SK-N-SH treated with all-trans-retinoic acid at 6 μM for 48 hours (cell line): ENCODE measurements around the gene COL23A1.

Experiments used
- ATAC-seq: fragments of 200-7000 bp; cut with Tn5 transposase; 3 replicates; pipeline ENCODE4 v1.9.1; 2020; ENCODE audit warnings: mild to moderate bottlenecking, moderate library complexity
- ARNTL ChIP-seq: fragments of 450-650 bp; formaldehyde crosslinking; IDR thresholded peaks from 2 replicates; pipeline ENCODE4 v1.5.0; 2020; ENCODE audit warnings: low read depth, mild to moderate bottlenecking, moderate library complexity, borderline replicate concordance
- BACH2 ChIP-seq: fragments of 250-450 bp; sonication (Bioruptor Pico); IDR thresholded peaks from 2 replicates; pipeline ENCODE4 v1.9.0; 2021; ENCODE audit warnings: mild to moderate bottlenecking, borderline replicate concordance
- CSDC2 ChIP-seq: fragments of 250-450 bp; sonication (Bioruptor Pico); IDR thresholded peaks from 2 replicates; pipeline ENCODE4 v1.5.0; 2020; ENCODE audit warnings: mild to moderate bottlenecking, moderate library complexity
- CSRNP3 ChIP-seq: fragments of 250-450 bp; sonication (Bioruptor Pico); IDR thresholded peaks from 2 replicates; pipeline ENCODE4 v1.5.1; 2021; ENCODE audit warnings: mild to moderate bottlenecking, moderate library complexity
- ESRRG ChIP-seq: fragments of 250-450 bp; sonication (Bioruptor Pico); IDR thresholded peaks from 2 replicates; pipeline ENCODE4 v1.6.1; 2021; ENCODE audit warnings: mild to moderate bottlenecking
- GLIS3 ChIP-seq: fragments of 250-450 bp; sonication (Bioruptor Pico); IDR thresholded peaks from 2 replicates; pipeline ENCODE4 v1.5.0; 2020; ENCODE audit warnings: mild to moderate bottlenecking, moderate library complexity
- ISL1 ChIP-seq: fragments of 250-450 bp; sonication (Bioruptor Pico); IDR thresholded peaks from 2 replicates; pipeline ENCODE4 v2.1.2; 2022; ENCODE audit warnings: mild to moderate bottlenecking, moderate library complexity
- OSR1 ChIP-seq: fragments of 250-450 bp; sonication (Bioruptor Pico); IDR thresholded peaks from 2 replicates; pipeline ENCODE4 v1.8.0; 2022; ENCODE audit warnings: moderate library complexity, mild to moderate bottlenecking, inconsistent platforms
- PATZ1 ChIP-seq: fragments of 250-450 bp; sonication (Bioruptor Pico); IDR thresholded peaks from 2 replicates; pipeline ENCODE4 v1.8.0; 2020; ENCODE audit warnings: mild to moderate bottlenecking, moderate library complexity, borderline replicate concordance
- POU6F1 ChIP-seq: fragments of 250-450 bp; sonication (Bioruptor Pico); IDR thresholded peaks from 2 replicates; pipeline ENCODE4 v1.8.0; 2021; ENCODE audit warnings: low read depth, mild to moderate bottlenecking, moderate library complexity, borderline replicate concordance
- PPARA ChIP-seq: fragments of 250-450 bp; sonication (Bioruptor Pico); IDR thresholded peaks from 2 replicates; pipeline ENCODE4 v1.5.0; 2020; ENCODE audit warnings: mild to moderate bottlenecking, borderline replicate concordance
- RARB ChIP-seq: fragments of 250-450 bp; sonication (Bioruptor Pico); IDR thresholded peaks from 2 replicates; pipeline ENCODE4 v1.8.0; 2021; ENCODE audit warnings: mild to moderate bottlenecking, moderate library complexity
- SNAI2 ChIP-seq: fragments of 250-450 bp; sonication (Bioruptor Pico); IDR thresholded peaks from 2 replicates; pipeline ENCODE4 v1.5.0; 2020; ENCODE audit warnings: mild to moderate bottlenecking, moderate library complexity
- TCF4 ChIP-seq: fragments of 250-450 bp; sonication (Bioruptor Pico); IDR thresholded peaks from 2 replicates; pipeline ENCODE4 v1.8.0; 2021; ENCODE audit warnings: mild to moderate bottlenecking, moderate library complexity, borderline replicate concordance
- TOX ChIP-seq: fragments of 250-450 bp; sonication (Bioruptor Pico); IDR thresholded peaks from 2 replicates; pipeline ENCODE4 v1.8.0; 2021; ENCODE audit warnings: mild to moderate bottlenecking, moderate library complexity, borderline replicate concordance
- TSHZ2 ChIP-seq: fragments of 250-450 bp; sonication (Bioruptor Pico); IDR thresholded peaks from 2 replicates; pipeline ENCODE4 v1.5.0; 2020; ENCODE audit warnings: mild to moderate bottlenecking, moderate library complexity
- ZC3H10 ChIP-seq: fragments of 250-450 bp; sonication (Bioruptor Pico); IDR thresholded peaks from 2 replicates; pipeline ENCODE4 v1.5.1; 2021; ENCODE audit warnings: mild to moderate bottlenecking, moderate library complexity
- ZFP3 ChIP-seq: fragments of 250-450 bp; sonication (Bioruptor Pico); IDR thresholded peaks from 2 replicates; pipeline ENCODE4 v1.5.0; 2020; ENCODE audit warnings: mild to moderate bottlenecking, moderate library complexity
- ZFP30 ChIP-seq: fragments of 450-650 bp; formaldehyde crosslinking; IDR thresholded peaks from 2 replicates; pipeline ENCODE4 v1.5.0; 2022; ENCODE audit warnings: mild to moderate bottlenecking, moderate library complexity
- ZNF565 ChIP-seq: fragments of 450-650 bp; formaldehyde crosslinking; conservative IDR thresholded peaks from 2 replicates; pipeline ENCODE4 v1.5.0; 2020; ENCODE audit warnings: low read depth, mild to moderate bottlenecking, moderate library complexity
- ZNF70 ChIP-seq: fragments of 450-650 bp; formaldehyde crosslinking; IDR thresholded peaks from 2 replicates; pipeline ENCODE4 v1.5.0; 2020; ENCODE audit warnings: mild to moderate bottlenecking, moderate library complexity
- ZNF8 ChIP-seq: fragments of 450-650 bp; formaldehyde crosslinking; IDR thresholded peaks from 2 replicates; pipeline ENCODE4 v1.5.0; 2020; ENCODE audit warnings: mild to moderate bottlenecking, moderate library complexity

The COL23A1 gene

GRCh38 chr5:178250263-178250662, 339.9 kb downstream of the COL23A1 start:
- no peak for TF ChIP-seq ZNF8 (CRISPR knock-in tag)
- no peak for TF ChIP-seq ARNTL (CRISPR knock-in tag)
- no peak for TF ChIP-seq TCF4 (CRISPR knock-in tag)
- TF ChIP-seq ZC3H10 = no peak
- no peak for TF ChIP-seq TOX (CRISPR knock-in tag)
- TF ChIP-seq ZFP30 (CRISPR knock-in tag) = no peak
- no peak for TF ChIP-seq SNAI2
- TF ChIP-seq OSR1 (CRISPR knock-in tag) = no peak
- TF ChIP-seq ZNF70 (CRISPR knock-in tag) = no peak
- no peak for TF ChIP-seq CSRNP3
- no peak for TF ChIP-seq POU6F1 (CRISPR knock-in tag)
- TF ChIP-seq BACH2 (CRISPR knock-in tag) = no peak

DNA sequence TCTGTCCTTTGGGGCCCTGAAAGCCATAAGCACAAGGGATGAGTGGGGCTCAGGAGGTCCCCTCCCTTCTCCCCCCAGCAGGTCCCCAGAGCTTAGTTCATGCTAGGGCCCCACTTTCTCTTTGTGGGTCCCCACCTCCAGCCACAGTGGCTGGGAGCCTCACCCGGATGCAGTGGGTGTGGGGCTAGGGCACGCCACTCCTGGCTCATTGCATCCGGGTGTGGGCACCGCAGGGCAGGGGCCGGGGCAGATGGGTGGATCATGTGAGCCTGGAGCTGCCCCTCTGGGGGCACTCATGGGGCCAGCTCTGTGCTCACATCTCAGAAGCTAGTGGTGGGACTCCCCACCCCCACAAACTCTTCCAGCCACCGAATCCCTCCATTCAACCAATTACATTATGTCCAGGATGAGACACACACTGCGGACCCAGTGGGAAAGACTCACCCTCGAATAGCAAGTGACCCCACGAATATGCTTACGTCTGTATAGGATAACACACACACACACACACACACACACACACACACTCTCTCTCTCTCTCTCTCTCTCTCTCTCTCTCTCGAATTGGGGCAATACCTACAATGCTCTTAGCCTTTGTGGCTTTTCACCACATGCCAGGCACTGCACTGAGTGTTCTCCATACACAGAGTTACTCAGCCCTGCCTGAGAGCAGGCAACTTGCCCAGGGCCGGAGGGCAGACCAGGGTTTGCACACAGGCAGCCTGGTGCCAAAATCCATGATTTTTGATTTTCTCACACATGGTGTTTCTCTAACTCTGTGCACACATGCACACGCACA, 340.8 kb downstream of the COL23A1 start:
- no peak for TF ChIP-seq ZNF8 (CRISPR knock-in tag)
- TF ChIP-seq SNAI2 = no peak
- no peak for TF ChIP-seq GLIS3 (CRISPR knock-in tag)
- no peak for TF ChIP-seq ISL1 (CRISPR knock-in tag)
- TF ChIP-seq PATZ1 (CRISPR knock-in tag) = no peak
- no peak for TF ChIP-seq ARNTL (CRISPR knock-in tag)
- no peak for TF ChIP-seq ZFP3 (CRISPR knock-in tag)
- no peak for TF ChIP-seq CSRNP3
- no peak for TF ChIP-seq CSDC2 (CRISPR knock-in tag)
- TF ChIP-seq ESRRG (CRISPR knock-in tag) = no peak
- TF ChIP-seq ZC3H10 = no peak
- no peak for TF ChIP-seq BACH2 (CRISPR knock-in tag)
- TF ChIP-seq TCF4 (CRISPR knock-in tag) = no peak
- TF ChIP-seq TSHZ2 = no peak
- TF ChIP-seq ZFP30 (CRISPR knock-in tag) = no peak
- no peak for ATAC-seq

More at GRCh38 chr5:178250263-178250662, 339.9 kb downstream of the COL23A1 start:
- no peak for ATAC-seq

DNA sequence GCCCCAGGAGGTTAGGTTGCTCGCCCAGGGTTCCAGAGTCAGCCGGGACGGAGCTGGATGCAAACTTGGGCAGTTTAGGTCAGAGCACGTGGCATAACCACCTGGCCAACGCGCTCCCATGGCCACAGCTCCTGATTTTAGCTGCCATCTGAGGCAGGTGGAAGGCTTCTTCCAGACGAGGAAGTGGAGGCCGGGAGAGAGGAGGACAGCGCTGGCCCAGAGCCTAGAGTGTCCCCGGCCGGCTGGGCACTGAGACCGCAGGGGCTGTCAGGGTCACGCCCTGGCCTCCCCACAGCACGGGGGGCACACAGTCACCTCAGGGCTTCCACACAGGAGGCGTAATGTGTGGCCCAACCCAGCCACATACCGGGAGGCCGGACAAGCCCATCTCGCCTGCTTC, 341.4 kb downstream of the COL23A1 start:
- no peak for ATAC-seq
- TF ChIP-seq GLIS3 (CRISPR knock-in tag) = no peak
- TF ChIP-seq TCF4 (CRISPR knock-in tag) = no peak
- no peak for TF ChIP-seq ZC3H10
- TF ChIP-seq RARB (CRISPR knock-in tag) = no peak
- TF ChIP-seq ISL1 (CRISPR knock-in tag) = no peak
- TF ChIP-seq ZNF565 (CRISPR knock-in tag) = no peak
- TF ChIP-seq ARNTL (CRISPR knock-in tag) = no peak
- TF ChIP-seq ESRRG (CRISPR knock-in tag) = no peak
- no peak for TF ChIP-seq SNAI2
- no peak for TF ChIP-seq PATZ1 (CRISPR knock-in tag)
- TF ChIP-seq BACH2 (CRISPR knock-in tag) = no peak
- no peak for TF ChIP-seq PPARA (CRISPR knock-in tag)
- no peak for TF ChIP-seq ZNF70 (CRISPR knock-in tag)
